Measurements from ENCODE around the gene ABHD2.

The ABHD2 gene

DNA sequence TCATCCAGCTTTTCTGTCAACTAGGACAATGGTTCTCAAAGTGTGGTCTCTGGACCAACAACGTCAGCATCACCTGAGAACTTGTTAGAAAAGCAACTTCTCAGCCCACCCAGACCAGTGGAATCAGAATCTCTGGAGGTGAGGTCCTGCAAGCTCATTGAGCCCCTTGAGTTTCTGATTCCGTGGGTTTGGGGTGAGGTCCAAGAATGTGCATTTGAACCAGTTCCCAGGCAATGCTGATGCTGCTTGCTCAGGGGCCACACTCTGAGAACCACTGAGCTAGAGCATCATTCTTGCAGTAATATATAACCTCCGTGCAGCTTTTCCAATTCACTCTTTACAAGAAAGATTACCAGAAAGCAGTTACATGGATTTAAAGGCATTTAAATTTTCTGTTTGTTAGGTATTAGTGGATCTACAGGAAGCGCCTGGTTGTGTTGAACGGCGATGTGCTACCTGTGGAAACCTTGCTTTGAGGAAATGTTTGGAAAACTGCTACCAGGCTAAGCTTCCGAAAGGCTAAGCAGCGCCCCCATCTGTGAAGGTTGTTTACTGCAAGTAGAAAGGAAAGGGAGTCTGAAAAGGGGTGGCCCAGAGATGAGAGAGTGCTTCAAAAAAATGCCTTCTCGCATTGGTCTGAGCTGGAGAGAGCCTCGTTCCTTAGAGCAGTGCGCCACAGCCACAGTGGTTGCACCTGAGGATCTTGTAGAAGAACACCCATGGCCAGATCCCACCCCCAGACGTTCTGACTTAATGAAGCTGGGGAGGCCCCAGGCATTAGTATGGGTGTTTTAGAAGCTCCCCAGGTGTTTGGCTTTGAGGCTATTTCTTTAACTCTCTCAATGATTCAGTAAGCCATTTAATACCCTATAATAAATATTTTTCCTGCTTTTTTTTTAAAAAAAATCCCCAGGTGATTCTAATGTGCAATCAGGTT lies 83.1 kb downstream of the ABHD2 start:
- DNase-seq = no peak

DNA sequence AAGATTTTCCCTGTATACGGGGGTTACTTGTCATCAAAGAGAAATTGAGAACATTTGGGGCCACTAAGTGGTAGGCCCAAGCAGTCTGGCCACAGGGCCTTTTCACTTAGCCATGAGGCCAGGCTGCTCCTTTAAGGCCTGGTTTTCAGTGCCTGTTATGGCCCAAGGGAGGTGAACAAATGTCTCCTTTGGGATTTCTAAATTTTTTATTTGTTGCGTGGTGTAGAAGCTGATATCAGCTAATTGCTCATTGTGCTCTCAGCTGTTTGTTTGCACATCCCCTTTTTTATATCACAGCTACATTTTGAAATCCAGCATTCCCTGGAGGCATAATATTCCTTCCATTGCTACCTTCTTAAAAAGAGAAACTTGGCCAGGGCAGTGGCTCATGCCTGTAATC lies 84.7 kb downstream of the ABHD2 start:
- DNase-seq = peak; percentile 22

DNA sequence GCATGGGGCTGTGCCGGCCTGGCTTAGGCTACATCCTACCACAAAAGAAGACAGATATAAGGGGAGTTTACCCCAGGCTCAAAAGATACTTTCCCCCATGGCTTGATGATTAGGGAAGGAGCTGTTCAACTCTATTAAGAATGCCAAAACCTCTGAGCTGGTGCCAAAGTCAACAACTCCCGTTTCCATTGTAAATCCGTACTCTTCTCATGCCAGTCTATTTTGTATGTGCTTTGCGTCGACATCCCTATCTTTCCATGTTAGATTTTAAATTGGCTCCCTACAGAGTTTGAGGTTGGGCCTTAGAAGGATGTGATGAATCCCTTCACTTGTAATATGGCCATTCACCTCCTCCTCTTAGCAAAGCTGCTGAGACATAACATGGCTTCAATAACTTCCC lies 86.2 kb downstream of the ABHD2 start:
- DNase-seq = no peak

DNA sequence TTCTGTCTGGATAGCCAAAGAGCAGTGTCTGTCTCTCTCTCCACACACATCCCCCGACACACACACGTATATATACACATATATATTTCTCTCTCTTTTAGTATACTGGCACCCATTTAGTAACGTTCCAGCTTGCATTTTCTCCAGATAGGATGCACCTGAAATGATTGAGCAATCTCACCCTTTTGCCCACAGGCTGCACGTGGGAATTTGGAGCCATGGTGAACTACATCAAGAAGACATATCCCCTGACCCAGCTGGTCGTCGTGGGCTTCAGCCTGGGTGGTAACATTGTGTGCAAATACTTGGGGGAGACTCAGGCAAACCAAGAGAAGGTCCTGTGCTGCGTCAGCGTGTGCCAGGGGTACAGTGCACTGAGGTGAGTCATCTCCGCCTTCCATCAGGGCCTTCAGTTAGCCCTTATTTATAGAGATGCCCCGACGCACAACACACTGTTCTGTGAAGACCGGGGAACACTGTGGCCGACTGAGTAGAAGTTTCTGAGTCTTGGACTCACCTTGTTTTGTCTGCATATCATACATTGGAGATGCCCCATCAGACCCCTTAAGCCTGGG lies 87.4 kb downstream of the ABHD2 start:
- no peak for DNase-seq

DNA sequence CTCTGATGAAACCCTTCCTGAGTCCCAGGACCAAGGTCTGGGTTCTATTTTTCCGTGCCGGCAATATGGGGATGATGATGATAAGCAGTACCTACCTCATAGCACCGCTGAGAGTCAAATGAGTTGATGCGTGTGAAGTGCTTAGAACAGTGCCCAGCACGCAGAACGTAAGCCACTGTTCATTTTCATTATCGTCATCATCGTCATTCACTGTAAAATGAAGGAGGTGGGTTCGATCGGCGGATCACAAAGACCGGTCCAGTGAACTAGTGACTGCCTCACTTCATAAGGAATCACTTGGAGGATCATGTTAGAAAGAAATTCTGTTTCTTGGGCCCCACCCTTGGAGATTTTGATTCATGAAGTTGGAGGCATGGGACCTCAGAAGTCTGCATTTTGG lies 88.9 kb downstream of the ABHD2 start:
- no peak for DNase-seq

DNA sequence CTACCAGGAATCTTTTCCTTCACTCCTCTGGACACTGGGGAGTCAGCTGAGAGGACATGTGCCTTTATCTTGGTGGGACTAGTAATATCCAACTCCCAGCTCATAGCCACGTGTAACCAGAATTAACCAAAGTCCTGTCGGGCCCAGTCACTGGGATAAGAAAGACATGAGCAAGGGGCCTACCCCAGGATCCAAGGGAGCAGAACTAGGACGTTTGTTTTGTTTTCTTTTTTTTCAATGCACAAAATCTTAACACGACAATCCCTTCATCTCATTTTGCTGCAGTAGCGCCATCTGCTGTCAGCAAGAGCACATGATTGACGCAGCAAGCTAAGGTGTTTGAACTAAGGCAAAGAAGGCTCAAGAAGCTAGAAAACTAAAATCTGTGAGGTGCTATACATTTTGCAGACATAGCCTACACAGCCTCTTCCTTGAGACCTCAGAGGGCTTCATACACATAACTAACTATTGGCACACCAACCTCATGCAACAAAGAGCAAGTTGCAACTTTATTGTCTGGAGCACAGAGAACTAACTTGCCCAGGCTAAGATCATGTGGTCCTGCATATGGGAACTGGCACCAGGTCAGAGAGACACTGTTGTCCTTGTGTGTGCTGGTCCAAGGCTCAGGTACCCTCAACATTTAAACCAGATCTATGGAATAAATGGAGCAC lies 89.5 kb downstream of the ABHD2 start:
- DNase-seq = peak; percentile 59

DNA sequence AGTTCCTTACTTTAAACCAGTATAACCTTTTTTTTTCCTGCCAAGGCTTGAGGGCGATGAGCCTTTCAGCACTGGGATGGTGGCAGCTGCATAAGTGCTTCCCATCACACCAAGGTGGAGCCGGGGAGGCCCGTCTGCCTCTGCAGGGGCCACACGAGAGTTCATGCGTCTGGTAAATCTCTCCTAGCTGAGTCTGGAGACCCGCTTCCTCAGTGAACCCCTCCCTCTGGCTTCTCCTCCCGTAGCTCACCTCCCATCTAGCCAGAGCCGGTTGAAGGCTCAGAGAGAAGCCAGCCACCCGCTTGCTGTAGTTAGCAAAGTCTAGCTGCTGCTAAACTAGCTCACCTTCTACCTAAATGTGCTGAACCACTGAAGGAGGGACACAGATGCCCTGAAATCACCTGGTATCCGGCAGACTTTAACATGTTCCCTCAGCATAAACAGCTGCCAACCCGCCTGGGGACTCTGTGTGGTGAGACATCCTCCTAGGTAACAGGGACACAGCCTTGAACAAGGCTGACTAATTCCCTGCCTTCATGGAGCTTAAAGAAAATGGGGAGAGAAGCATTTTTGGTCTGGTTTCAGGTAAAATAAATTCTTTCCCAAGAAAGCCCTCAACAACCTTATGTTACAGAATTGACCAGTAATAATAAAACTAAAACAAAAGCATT lies 90.2 kb downstream of the ABHD2 start:
- no peak for DNase-seq

DNA sequence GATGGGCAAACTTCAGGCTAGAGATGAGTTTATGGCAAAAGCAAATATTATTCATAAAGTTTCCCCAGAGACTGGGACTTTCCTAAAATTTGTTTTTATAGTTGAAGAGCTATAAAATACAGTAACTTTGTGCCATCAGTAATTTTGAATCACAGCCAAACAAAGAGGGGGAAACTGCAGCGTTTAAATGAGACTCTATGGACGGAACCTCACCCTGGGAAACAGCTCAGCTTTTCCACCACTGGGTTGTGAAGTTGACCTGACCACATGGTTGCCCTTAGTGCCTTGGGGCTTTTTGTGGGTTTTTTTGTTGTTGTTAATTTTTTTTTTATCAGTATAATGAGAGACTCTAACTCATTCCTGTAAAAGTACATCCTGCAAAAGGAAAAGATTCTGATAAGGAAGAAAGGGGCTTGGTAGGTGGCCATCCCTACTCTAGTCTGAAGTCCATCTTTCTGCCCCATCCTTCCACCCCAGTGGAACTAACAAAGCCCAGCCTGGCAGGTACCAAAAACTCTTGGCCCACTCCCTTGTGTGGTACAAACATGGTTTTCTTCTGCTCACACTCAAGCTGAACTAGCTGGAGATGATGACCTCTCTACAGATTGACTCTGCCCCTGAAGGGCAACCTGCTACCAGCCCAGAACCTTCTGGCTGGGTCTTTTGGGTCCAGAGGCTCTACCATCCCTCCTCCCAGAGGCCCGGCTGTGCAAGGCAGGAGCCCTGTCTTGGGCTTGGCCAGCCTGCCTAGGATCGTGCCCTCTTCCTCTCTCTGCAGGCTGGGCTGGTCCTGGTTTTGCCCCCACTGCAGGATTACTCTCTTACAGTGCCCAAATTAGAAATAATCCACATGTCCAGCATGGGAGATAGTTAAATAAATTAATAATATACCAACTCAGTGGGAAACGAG lies 92.0 kb downstream of the ABHD2 start:
- no peak for DNase-seq

DNA sequence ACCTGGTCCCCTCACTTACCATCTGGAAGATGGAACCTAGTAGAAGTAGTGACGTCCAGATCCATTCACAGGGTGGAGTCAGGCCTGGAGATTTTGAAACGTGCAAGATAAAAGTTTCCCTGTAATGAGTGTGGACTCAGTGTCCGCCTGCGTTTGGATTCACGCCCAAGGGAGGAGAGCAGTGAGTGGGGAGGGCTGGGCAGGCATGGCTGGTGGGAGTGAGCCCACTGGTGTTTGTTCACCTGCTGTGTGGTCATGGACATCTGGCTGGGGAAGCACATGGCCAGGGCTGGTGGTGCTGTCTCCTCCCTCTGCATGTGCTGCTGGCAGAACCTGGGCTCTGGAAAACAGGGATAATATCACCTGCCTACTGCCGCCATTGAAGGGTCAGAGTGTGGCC lies 96.1 kb downstream of the ABHD2 start:
- DNase-seq = no peak

DNA sequence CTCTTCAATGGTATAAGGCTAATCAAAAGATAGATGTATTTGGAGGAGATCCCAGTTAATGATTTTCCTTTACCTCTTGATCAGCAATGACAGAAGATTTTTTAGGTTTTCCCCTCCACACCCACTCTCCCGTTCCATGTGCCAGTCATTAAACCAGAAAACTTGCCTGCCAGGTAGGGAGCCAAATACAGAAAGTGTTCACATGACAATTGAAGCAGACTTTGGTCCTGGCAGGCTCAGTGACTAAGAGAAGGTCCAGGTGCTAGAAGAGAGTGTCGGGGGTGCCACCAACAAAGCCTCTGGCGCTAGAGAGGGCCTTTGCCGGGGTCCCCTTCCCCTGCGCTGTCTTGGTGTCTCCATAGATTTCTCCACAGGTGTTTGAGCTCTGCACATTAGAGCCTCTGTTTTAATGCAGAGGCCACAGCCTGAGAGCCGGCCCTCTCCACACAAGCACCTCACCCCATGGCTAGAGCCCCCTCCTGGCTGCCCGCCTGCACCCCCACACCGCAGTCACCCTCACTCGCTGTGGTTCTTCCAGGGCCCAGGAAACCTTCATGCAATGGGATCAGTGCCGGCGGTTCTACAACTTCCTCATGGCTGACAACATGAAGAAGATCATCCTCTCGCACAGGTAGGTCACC lies 96.8 kb downstream of the ABHD2 start:
- no peak for DNase-seq

DNA sequence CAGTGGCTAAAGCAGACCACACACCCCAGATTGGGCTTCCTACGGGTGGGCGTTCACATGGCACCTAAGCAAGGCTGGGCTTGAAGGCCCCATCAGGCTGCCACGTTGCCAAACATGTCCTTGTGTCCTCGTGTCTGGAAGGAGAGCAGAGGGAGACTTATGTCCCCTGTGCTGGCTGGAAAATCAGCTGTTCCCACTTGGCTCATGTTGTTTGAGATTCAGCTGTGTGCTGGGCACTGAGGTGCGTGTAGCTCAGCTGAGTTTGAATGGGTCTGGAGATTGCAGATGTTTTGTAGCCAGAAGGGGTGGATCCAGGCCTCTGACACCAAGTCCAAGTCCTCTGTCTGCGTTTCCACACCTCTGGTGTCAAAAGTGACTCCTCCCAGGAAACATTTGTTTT lies 98.5 kb downstream of the ABHD2 start:
- no peak for DNase-seq

DNA sequence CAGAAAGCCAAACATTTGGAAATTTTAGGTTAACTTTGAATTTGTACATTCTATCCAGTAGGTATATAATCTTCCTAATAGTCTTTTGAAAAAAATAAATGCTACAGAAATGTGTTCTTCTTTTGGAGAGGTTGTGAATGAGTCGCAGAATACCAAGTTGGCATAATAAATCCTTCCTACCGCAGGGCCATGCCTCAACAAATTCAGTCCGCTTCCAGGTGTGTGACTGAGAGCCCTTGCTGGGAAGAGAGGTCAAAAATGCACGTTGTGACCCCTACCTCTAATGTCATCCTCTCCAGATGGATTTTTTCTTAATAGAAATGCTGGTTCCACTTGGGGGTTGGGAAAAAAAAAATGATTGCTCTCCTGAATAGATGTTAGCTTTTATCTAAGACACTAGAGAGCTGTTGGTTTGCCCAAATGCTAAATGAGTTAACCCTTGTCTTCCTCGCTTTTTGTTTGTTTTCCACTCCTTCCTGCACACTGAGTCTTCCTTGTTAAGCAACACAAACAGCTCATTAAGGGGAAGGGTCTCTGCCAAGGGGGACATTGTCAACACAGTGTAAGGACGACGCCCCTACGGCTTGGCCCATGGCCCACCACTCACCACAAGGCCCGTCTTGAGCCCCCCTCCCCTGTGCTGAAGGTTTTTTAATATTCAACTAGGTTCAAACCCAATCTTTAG lies 99.2 kb downstream of the ABHD2 start:
- no peak for DNase-seq

DNA sequence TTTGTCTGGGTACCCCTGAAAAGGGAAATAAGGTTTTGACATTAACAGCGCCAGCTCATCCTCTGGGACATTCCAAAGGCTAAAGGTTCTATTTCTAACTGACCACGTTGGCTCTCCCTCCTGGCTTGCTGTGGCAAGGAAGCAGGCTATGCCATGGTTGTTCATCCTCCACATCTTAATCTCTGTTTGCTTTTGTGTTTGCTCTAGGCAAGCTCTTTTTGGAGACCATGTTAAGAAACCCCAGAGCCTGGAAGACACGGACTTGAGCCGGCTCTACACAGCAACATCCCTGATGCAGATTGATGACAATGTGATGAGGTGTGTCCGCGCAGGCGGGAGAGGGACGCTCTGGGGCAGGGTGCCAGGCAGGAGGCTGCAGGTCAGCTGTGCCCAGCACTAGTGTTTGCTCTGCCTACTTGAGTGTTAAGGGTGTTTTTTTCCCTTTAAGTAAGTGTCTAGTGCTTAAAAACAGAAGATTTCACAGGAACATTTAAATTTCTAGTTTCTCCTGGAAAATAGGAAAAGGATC lies 99.8 kb downstream of the ABHD2 start:
- DNase-seq = no peak

DNA sequence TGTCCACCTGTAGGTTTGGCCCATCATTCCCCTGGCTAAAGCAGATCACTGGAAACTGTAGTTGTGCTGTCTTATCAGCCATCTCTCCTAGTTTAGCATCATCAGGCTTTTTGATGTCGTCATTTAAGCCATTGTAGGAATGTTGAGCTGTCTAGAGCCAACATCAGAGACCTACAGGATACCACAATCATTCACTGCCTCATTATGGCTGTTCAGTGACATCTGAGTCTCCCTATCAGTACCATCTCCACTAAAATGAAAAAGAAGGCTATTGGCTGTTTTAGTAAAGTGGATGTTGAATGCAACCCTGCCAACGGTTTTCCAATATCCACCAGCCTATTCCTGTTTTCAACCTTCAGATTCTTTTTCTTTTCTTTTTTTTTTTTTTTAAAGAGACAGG lies 103.9 kb downstream of the ABHD2 start:
- DNase-seq = no peak

DNA sequence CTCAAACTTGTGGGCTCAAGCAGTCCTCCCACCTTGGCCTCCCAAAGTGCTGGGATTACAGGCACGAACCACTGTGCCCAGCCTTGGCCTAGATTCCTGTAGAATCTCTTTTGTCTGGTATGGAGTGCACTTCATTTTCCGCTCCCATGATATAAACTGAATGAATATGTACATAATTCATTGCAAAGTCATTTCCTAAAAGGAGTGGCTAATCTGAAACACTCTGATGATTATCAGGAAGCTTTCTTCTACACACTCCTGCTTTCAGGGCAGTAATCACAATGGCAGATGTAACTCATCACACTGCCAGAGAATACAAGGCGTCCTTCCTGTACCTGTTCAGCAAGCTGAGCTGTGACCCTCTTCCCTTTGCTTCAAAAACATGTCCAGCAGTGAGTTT lies 104.5 kb downstream of the ABHD2 start:
- DNase-seq = no peak

DNA sequence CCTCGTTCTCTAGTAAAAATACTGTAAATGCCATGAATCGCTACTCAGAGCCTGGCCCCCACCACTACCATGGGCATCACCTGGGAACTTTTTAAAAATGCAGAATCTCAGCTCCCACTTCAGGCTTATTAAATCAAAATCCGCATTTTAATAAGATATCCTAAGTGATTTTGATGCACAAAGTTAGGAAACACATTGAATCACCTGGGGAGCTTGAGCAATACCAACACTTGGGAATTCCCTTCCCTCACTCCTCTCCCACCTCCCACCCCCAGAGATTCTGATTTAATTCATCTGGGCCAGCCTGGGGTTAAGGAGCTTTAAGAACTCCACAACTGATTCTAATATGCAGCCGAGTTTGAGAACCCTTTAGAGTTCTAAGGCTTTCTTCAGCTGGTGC lies 106.4 kb downstream of the ABHD2 start:
- no peak for DNase-seq

DNA sequence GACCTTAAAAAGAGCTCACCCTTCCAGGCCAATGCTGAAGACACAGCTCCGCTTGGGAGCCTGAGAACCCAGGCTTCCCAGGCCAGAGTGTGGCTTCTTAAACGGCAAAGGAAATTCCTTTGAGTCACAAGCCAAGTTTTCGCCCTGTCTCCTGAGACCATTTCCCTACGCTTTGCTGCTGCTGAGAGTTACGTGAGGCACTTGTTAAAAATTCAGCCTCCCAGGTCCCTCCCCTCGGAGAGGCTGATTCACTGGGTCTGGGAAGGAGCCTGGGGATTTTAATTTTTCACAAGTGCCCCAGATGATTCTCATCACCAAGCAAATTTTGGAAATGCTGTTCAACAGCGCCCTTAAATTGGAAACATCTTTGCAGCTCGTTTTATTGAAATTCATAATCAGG lies 107.6 kb downstream of the ABHD2 start:
- DNase-seq = no peak

DNA sequence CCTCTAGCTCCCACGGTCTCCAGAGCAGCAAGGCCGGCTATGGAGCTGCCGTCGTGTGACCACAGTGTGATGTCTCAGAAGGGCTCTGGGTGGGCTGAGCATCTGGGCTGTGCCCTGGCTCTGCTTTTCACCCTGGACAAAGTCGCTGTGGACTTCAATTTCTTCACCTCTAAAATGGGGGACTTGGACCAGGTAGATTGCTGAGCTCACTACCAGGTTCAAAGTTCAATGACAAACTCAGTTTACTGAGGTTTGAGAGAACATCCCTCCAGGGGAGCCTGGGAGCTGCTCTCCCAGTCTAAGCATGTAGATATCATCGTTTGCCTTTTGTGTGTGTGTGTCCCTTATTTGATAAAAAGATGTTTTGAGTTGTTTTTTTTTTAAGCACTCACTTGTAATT lies 108.0 kb downstream of the ABHD2 start:
- no peak for DNase-seq

DNA sequence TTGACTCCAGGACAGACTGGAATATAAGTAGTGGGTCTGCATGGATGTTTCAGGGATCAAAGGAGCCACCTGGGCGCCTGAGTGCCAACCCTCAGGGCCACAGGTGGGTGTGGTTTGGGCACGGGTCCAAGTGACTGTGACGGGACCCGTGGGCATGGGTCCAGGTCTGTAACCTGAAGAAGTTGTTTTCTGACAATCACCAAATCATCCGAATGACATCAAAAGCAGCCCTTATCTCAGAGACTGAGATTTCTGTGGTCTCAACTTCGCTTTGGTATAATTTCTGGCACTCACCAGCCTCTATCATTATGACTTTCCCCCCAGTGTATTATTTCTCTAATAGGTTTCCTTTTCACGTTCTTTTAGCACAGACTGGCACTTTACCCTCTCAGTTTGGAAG lies 108.7 kb downstream of the ABHD2 start:
- peak; percentile 29 for DNase-seq

DNA sequence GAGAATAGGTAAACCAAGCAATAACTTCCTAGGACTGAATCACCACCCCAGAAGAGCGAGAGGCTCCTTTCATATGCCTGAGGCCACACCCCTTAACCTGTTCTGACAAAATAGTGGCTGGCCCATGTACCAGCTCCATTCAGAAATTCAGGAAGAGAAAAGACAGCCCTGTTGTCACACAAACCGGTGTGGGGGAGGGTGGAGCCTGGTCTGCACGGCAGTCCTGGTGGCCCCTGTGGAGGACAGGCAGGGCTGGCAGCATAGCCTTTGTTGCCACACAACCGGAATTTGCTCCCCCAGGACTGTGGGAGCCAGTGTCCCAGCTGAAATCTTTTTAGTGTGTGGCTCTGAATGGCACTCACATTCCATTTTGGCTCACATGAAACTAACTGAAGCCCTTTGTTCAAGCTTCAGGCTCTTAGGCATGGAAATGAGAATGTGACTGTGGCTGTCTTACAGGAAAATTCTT lies 109.3 kb downstream of the ABHD2 start:
- DNase-seq = no peak

DNA sequence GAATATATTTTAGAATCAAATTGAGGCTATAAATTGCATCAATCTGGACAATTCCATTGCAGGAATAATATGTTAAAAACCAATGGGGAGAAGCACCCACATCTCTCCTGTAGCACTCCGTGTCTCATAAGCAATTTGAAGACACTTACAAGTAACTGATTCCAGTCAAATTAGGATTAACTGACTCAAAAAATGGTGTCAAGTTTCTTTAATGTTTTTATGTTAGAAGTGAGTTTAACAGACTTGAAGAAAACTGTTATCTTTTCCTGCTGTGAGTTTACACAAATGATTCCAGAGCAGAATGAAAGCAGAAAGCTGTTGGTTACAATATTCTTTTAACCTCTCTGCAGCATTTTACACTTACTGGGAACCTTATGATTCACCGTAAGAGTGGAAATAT lies 109.9 kb downstream of the ABHD2 start:
- DNase-seq = no peak

Measured in NCI-H1436 (cell line).